Activated CD8-positive, alpha-beta memory T cell treated with anti-CD3 and anti-CD28 coated beads, Interleukin-2, amount 10 ng/mL, durations not matched to agents 7 days and 5 days (primary cell): Measurements from ENCODE around the gene LTBP3. TPM values are rescaled to one million over a fixed set of nuclear protein-coding genes. Genes with fewer than 3 reads are reported as not detected.
"Not testable (repeated sequence)": the region's sequence is repeated elsewhere in the genome, so short reads cannot be mapped to it uniquely, and the experiment has no call there.

Experiments used
- ATAC-seq: fragments of 150-1000 bp; cut with Tn5 transposase; one replicate; pipeline ENCODE4 v1.10.0; 2021; ENCODE audit warnings: moderate library complexity
- CTCF ChIA-PET: fragments of 350-600 bp; sonication (Branson Sonifier 250); formaldehyde crosslinking; loops from one replicate; lab custom pipeline; 2021; ENCODE audit warnings: antibody characterized with exemption; lab: Charles Lee
- DNase-seq: peaks from one replicate; pipeline ENCODE4 v3.0.0-alpha.2; 2020
- H3K27ac Mint-ChIP-seq: one replicate; pipeline ENCODE4 v1.8.0; 2021; ENCODE audit warnings: mild to moderate bottlenecking, mixed read lengths
- H3K27me3 Mint-ChIP-seq: one replicate; pipeline ENCODE4 v1.8.0; 2021; ENCODE audit warnings: mixed read lengths
- H3K36me3 Mint-ChIP-seq: one replicate; pipeline ENCODE4 v1.8.0; 2021; ENCODE audit warnings: mild to moderate bottlenecking, mixed read lengths
- H3K4me1 Mint-ChIP-seq: one replicate; pipeline ENCODE4 v1.8.0; 2021; ENCODE audit warnings: mixed read lengths
- H3K4me3 Mint-ChIP-seq: one replicate; pipeline ENCODE4 v1.8.0; 2021; ENCODE audit warnings: mild to moderate bottlenecking, moderate library complexity, mixed read lengths
- H3K9me3 Mint-ChIP-seq: one replicate; pipeline ENCODE4 v1.8.0; 2022; ENCODE audit warnings: low read depth, mixed read lengths
- total RNA-seq, 2 experiments: library from RNA; stranded (reverse); gene quantifications; one replicate each; pipeline ENCODE4 v1.2.3, GENCODE V29; 2021

The LTBP3 gene
- total RNA-seq, 2 experiments from 2014 or later, result 46.2 to 46.8 TPM

DNA sequence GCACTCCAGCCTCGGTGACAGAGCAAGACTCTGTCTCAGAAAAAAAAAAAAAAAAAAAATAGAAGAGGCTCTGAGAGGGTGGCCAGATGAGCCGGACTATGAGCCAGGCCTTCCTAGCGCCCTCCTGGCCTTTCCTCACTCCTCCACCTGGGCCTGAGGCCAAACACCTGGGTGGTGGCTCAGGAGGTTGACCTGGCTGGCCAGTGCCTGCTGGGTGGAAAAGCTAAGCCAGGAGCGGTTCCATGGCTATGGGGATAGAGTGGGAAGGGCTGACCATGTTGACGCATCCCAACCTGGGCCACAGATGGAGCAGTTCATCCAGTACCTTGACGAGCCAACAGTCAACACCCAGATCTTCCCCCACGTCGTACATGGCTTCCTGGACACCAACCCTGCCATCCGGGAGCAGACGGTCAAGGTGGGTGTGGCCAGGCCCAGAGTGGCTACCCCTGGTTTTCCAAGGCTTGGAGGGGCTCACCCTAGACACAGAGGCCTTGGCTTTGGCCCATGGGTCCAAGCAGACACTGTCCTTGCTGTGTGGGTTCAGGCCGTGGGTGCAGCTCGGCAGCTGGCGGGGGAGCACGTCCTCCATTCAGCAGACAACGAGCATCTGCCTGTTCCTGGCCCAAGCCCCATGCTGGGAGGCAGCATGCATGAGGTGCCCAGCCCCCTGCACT, 25.6 kb downstream of the LTBP3 start:
- no peaks in the 10 kb centered on the region for H3K9me3 Mint-ChIP-seq
- H3K27me3 Mint-ChIP-seq, result no peaks in the 10 kb centered on the region
- no peak overlapping the region for H3K4me3 Mint-ChIP-seq
- no peak overlapping the region for H3K27ac Mint-ChIP-seq
- ATAC-seq (no peak), DNase-seq (peak; percentile 39)
- H3K36me3 Mint-ChIP-seq, result peaks cover 3% of the 10 kb centered on the region
- CTCF ChIA-PET, result no interaction called here
- H3K4me1 Mint-ChIP-seq, result peaks cover 8% of the 10 kb centered on the region

DNA sequence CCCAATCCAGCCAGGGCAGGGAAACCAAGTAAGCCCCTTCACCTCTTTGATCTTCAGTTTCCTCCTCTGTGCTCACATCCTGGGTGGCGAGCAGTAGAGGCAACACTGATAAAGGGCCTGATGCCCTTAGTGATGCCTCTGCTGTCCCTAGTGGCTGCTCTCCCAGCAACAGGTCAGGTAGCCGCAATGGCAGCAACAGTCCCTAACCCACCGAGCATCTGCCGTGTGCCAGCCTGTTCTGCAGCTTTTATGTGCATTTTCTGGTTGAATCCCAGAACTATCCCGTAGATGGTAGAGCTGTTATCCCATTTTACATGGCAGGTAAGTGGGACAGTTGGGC, 28.0 kb downstream of the LTBP3 start:
- peak; percentile 48 for ATAC-seq

DNA sequence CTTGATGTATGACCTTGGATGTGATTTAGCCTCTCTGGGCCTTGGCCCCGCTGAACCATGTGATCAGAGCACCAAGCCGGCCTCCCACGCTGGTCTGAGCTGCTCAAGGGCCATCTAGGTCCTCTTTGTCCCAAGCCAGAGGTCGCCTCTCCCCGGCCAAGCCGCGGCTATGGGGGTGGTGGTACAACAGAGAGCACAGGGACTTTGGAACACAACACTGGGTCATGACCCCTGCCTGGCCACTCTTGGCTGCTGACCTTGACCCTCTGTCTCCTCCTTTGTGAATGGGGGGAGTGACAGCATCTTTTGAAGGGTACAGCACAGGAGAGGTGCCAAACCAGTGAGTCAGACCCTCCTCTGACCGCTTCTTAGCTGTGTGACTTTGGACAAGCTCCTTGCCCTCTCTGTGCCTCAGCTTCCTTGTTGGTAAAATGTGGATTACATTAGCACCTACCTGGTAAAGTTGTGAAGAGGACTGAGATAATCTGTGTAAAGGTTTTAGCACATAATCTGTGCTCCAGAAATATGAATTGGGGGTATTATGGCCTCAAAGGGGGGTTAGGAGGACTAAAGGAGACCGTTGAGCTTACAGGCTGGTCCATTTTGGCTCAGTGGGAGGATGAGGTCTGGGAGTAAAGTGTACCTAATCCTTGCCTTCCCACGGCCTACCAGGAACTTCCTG, 28.5 kb downstream of the LTBP3 start:
- Mint-ChIP-seq H3K4me1 (peaks cover 22% of the 10 kb centered on the region), H3K27me3 (no peaks in the 10 kb centered on the region), H3K4me3 (no peak overlapping the region), H3K9me3 (no peaks in the 10 kb centered on the region), H3K36me3 (peaks cover 7% of the 10 kb centered on the region), H3K27ac (peak overlapping the region; percentile 56)
- ATAC-seq (no peak), DNase-seq (no peak)
- CTCF ChIA-PET, result interaction anchor here (0.9 to 2.2 kb wide), 8 partner anchors 9 to 64 kb away, joined by 3 to 12 read pairs (median 3); partner anchors contain the start of gene EHBP1L1

More for the DNA sequence above, 28.0 kb downstream of the LTBP3 start:
- DNase-seq, result peak; percentile 53
- CTCF ChIA-PET, result interaction anchor here (0.9 to 2.0 kb wide), 5 partner anchors 8 to 64 kb away, joined by 3 to 12 read pairs (median 3); partner anchors contain the start of gene EHBP1L1
- no peaks in the 10 kb centered on the region for H3K9me3 Mint-ChIP-seq
- peak overlapping the region; percentile 56 for H3K27ac Mint-ChIP-seq
- no peaks in the 10 kb centered on the region for H3K27me3 Mint-ChIP-seq
- H3K4me1 Mint-ChIP-seq, result peaks cover 22% of the 10 kb centered on the region
- H3K36me3 Mint-ChIP-seq, result peaks cover 7% of the 10 kb centered on the region
- H3K4me3 Mint-ChIP-seq, result no peak overlapping the region

DNA sequence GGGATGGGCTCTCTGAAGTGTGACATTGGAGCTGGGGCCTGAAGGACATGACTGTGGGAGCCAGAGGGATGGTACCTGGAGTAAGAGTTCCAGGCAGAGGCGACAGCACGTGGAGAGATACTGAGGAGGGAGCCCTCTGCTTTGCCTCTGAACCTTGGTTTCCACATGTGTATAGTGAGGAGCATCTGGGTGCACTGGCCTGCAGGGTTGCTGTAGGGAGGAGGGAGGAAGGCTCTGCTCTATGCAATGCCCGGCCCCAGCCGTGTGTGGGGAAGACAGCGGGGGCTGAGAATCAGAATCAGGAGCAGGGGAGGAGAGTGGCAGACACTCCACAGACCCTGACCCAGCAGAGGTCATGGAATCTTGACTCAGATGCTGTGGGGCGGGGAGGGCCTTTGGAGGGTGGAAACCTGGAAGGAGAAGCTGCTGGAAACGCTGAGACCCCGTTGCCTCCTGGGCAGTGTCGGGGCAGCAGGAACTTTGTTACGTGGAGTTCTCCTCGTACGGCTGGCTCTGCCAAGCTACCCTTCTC, 29.3 kb downstream of the LTBP3 start:
- no peaks in the 10 kb centered on the region for H3K27me3 Mint-ChIP-seq
- no peak for DNase-seq
- CTCF ChIA-PET, result interaction anchor here (1.1 to 2.2 kb wide), 3 partner anchors 12 to 20 kb away, joined by 3 to 5 read pairs (median 5); no protein-coding TSS in a partner anchor
- no peak overlapping the region for H3K27ac Mint-ChIP-seq
- H3K36me3 Mint-ChIP-seq, result peaks cover 7% of the 10 kb centered on the region
- ATAC-seq, result no peak
- H3K9me3 Mint-ChIP-seq, result no peaks in the 10 kb centered on the region
- H3K4me1 Mint-ChIP-seq, result peaks cover 27% of the 10 kb centered on the region
- H3K4me3 Mint-ChIP-seq, result no peak overlapping the region

DNA sequence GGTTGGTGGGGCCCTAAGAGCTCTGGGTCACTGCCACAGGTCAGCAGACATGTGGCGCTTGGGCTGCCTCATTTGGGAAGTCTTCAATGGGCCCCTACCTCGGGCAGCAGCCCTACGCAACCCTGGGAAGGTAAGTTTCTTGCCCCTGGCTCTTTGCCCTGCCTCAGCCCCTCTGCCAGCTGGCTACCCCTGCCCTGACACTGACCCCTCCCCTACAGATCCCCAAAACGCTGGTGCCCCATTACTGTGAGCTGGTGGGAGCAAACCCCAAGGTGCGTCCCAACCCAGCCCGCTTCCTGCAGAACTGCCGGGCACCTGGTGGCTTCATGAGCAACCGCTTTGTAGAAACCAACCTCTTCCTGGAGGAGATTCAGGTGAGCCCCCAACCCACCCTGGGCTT, 31.4 kb downstream of the LTBP3 start:
- Mint-ChIP-seq H3K27ac (no peak overlapping the region), H3K4me1 (peaks cover 44% of the 10 kb centered on the region), H3K27me3 (no peaks in the 10 kb centered on the region), H3K4me3 (peak overlapping the region; percentile 73), H3K9me3 (no peaks in the 10 kb centered on the region), H3K36me3 (peaks cover 4% of the 10 kb centered on the region)
- ATAC-seq (no peak), DNase-seq (no peak)
- CTCF ChIA-PET, result interaction anchor here (1.0 to 4.3 kb wide), 4 partner anchors 14 to 135 kb away, joined by 3 to 31 read pairs (median 7); no protein-coding TSS in a partner anchor

DNA sequence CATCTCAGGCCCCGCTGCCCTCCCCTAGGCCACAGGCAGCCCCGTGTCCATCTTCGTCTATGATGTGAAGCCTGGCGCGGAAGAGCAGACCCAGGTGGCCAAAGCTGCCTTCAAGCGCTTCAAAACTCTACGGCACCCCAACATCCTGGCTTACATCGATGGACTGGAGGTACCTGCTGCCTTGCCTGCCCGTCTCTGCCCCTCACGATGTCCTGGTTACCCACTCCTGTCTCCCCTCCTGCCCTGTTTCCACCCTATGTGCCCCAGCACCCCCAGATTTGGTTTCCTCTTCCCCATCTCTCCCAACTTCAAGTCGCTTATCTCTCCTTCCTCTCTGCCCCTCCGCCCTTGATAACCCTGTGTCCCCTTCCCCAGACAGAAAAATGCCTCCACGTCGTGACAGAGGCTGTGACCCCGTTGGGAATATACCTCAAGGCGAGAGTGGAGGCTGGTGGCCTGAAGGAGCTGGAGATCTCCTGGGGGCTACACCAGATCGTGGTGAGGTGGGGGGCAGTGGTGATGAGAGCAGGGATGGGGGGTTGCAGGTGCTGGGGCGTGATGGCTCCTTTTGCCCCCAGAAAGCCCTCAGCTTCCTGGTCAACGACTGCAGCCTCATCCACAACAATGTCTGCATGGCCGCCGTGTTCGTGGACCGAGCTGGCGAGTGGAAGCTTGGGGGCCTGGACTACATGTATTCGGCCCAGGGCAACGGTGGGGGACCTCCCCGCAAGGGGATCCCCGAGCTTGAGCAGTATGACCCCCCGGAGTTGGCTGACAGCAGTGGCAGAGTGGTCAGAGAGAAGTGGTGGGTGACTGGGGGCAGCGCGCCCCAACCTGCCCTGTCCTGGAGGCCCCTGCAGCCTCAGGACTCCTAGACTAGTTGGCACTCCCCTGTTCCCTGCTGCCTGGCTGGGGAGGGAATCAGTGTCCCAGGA, 32.3 kb downstream of the LTBP3 start:
- H3K9me3 Mint-ChIP-seq, result no peaks in the 10 kb centered on the region
- no peaks in the 10 kb centered on the region for H3K27me3 Mint-ChIP-seq
- CTCF ChIA-PET, result interaction anchor here (0.6 to 4.3 kb wide), 13 partner anchors 15 to 739 kb away, joined by 3 to 31 read pairs (median 4); partner anchors contain the start of gene KCNK7
- peak; percentile 56 for DNase-seq
- H3K27ac Mint-ChIP-seq, result peak overlapping the region; percentile 75
- peaks cover 4% of the 10 kb centered on the region for H3K36me3 Mint-ChIP-seq
- peak overlapping the region; percentile 73 for H3K4me3 Mint-ChIP-seq
- H3K4me1 Mint-ChIP-seq, result peaks cover 45% of the 10 kb centered on the region
- peak; percentile 40 for ATAC-seq

DNA sequence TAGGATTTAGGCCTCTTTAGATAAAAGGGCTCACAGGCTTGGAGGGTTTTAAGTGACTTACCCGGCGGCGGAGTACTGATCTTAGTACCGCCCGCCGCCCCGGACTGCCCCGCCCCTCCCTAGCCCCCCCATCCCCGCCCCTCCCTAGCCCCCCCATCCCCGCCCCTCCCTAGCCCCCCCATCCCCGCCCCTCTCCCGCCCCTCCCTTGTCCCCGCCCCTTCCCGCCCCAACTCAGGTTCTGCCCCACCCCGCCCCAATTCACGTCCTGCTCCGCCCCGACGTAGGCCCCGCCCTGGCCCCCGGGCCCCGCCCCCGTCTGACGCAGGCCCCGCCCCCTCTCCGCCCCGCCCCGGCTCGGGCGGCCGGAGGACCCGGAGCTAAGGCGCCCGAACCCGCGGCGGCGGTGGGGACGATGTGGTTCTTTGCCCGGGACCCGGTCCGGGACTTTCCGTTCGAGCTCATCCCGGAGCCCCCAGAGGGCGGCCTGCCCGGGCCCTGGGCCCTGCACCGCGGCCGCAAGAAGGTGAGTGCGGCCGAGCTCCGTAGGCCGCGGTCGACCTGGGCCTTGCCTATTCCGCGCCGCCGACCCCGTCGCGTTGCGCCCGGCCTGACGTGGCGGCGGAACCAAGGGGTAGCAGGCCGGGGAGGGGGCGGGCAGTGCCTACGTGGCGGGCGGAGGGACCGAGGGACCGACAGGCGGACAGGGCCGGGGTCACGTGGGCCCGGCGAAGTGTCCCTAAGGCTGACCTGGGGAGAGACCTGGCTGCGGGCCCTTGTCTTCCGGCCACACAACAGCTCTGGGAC, 33.2 kb downstream of the LTBP3 start, which contains the start of gene SCYL1:
Gene SCYL1, plus strand, starts transcription at position 343 of the 805 bp plus-strand sequence. Its CDS starts 71 bp downstream, at position 414.
- CTCF ChIA-PET, result interaction anchor here (0.6 to 4.3 kb wide), 12 partner anchors 16 to 360 kb away, joined by 3 to 31 read pairs (median 4); partner anchors contain the start of gene KCNK7
- DNase-seq (peak; percentile 82), ATAC-seq (peak; percentile 91)
- Mint-ChIP-seq H3K4me3 (peak within 1 kb of the TSS; percentile 73), H3K27ac (peak within 1 kb of the TSS; percentile 75), H3K4me1 (peaks cover 42% of the 10 kb centered on the region), H3K36me3 (peaks cover 4% of the 10 kb centered on the region), H3K27me3 (no peaks in the 10 kb centered on the region), H3K9me3 (no peaks in the 10 kb centered on the region)

DNA sequence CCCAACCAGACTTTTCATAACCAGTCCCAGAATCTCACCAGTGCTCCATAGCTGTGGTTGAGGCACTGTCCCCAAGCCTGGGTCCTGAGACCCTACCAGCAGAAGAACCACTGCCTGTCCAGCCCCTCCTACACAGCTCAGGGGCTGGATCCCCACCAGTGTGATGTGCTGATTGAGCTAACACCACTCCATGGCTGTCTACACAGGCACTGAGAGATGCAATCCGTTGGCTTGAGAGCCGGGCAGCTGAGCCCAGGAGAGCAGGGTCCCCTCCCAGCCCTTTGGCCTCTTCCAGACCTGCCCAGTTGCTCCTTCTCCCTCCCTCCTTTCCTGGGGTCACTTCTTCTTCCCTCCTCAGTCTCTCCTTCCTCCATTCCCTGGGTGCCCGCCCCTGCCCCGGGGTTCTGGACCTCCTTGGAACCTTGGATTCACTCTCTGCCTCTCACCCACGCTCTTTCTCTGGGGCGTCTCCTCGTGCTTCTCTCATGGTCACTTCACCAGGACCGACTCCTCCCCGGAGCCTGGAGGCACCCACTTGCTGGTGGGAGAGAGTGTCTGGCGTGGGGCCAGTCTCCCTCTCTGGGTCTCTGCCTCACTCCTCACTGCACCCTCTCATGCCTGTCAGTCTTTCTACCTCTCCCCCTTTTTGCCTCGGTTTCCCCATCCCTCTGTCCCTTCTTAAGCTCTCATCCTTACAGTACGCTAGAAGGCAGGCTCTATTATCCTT, 34.0 kb downstream of the LTBP3 start:
- Mint-ChIP-seq H3K36me3 (peaks cover 4% of the 10 kb centered on the region), H3K4me1 (peaks cover 40% of the 10 kb centered on the region), H3K27me3 (no peaks in the 10 kb centered on the region), H3K4me3 (peak overlapping the region; percentile 54), H3K9me3 (no peaks in the 10 kb centered on the region), H3K27ac (peak overlapping the region; percentile 71)
- ATAC-seq (peak; percentile 10), DNase-seq (peak; percentile 41)
- CTCF ChIA-PET, result interaction anchor here (0.6 to 4.3 kb wide), 7 partner anchors 16 to 139 kb away, joined by 3 to 31 read pairs (median 6); no protein-coding TSS in a partner anchor

DNA sequence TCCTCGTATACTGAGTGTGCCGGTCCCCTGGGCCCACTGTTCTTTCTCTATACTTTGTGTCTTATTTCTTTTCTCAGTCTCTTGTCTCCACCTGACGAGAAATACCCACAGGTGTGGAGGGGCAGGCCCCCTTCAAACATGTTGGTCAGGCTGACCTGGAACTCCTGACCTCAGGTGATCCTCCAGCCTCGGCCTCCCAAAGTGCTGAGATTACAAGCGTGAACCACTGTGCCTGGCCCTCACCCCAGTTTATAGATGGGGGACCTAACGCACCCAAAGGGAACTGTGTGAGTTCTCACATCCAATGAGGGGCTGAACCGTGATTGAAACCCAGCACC, 34.6 kb downstream of the LTBP3 start:
- not testable (repeated sequence) for ATAC-seq, H3K36me3 Mint-ChIP-seq, H3K27me3 Mint-ChIP-seq, DNase-seq, H3K9me3 Mint-ChIP-seq
- peaks cover 37% of the 10 kb centered on the region for H3K4me1 Mint-ChIP-seq
- H3K27ac Mint-ChIP-seq, result peak overlapping the region; percentile 71
- CTCF ChIA-PET, result interaction anchor here (4.3 kb wide), 1 partner anchor 17 kb away, joined by 31 read pairs; no protein-coding TSS in a partner anchor
- peak overlapping the region; percentile 27 for H3K4me3 Mint-ChIP-seq

DNA sequence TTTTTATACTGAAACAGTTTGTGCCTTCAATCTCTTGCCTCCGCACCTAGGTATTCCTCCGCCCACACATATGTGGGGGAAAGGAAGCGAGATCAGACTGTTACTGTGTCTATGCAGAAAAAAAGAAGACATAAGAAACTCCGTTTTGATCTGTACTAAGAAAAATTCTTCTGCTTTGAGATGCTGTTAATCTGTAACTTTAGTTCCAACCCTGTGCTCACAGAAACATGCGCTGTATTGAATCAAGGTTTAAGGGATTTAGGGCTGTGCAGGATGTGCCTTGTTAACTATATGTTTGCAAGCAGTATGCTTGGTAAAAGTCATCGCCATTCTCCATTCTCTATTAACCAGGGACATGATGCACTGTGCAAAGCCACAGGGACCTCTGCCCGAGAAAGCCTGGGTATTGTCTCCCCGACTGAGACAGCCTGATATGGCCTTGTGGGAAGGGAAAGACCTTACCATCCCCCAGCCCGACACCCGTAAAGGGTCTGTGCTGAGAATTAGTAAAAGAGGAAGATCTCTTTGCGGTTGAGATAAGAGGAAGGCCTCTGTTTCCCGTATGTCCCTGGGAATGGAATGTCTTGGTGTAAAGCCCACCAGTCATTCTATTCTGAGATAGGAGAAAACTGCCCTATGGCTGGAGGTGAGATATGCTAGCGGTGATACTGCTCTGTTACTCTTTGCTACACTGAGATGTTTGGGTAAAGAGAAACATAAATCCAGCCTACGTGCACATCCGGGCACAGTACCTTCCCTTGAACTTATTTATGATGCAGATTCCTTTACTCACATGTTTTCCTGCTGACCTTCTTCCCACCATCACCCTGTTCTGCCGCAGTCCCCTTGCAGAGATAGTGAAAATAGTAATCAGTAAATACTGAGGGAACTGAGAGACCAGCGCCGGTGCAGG, 35.2 kb downstream of the LTBP3 start:
- peak; percentile 42 for DNase-seq
- H3K4me3 Mint-ChIP-seq, result peak overlapping the region; percentile 27
- H3K36me3 Mint-ChIP-seq, H3K9me3 Mint-ChIP-seq, ATAC-seq, H3K27me3 Mint-ChIP-seq, CTCF ChIA-PET: not testable (repeated sequence)
- H3K4me1 Mint-ChIP-seq, result peaks cover 37% of the 10 kb centered on the region
- peak overlapping the region; percentile 71 for H3K27ac Mint-ChIP-seq
